Peyer's patch (tissue), 4 donors: ENCODE results near the gene GPATCH3. TPM values are rescaled to one million over a fixed set of nuclear protein-coding genes. Genes with fewer than 3 reads are reported as not detected.
"Not testable (repeated sequence)": the region's sequence is repeated elsewhere in the genome, so short reads cannot be mapped to it uniquely, and the experiment has no call there.

Experiments used
- DNase-seq, 3 donors: peaks; one replicate each; pipeline ENCODE4 v3.0.0-alpha.2; 2017 to 2019
- H3K27ac ChIP-seq, 4 donors: fragments of 200-600 bp; sonication (generic); one replicate each; pipeline ENCODE4 v1.5.1; 2016 to 2019
- H3K27me3 ChIP-seq, 2 donors: fragments of 200-600 bp; sonication (generic); one replicate each; pipeline ENCODE4 v1.5.1; 2019
- H3K36me3 ChIP-seq, 3 donors: fragments of 200-600 bp; sonication (generic); one replicate each; pipeline ENCODE4 v1.5.1; 2016 to 2019
- H3K4me1 ChIP-seq, 4 donors: fragments of 200-600 bp; sonication (generic); one replicate each; pipeline ENCODE4 v1.5.1; 2016 to 2019
- H3K4me3 ChIP-seq, 4 donors: fragments of 200-600 bp; sonication (generic); 1 replicate in 3 of 4; 2 replicates in 1 of 4; pipeline ENCODE4 v1.5.1; 2016 to 2019; ENCODE audit warnings: mild to moderate bottlenecking in 1 of 4
- H3K9me3 ChIP-seq, 4 donors: fragments of 200-600 bp; sonication (generic); one replicate each; pipeline ENCODE4 v1.5.1; 2016 to 2019; ENCODE audit warnings: mild to moderate bottlenecking in 1 of 4
- POLR2A ChIP-seq, 2 donors: fragments of 450-650 bp; IDR thresholded peaks; one replicate each; pipeline ENCODE4 v1.5.1; 2017; ENCODE audit warnings: antibody characterized with exemption in 2 of 2, mild to moderate bottlenecking in 2 of 2, moderate library complexity in 2 of 2
- total RNA-seq, 4 donors: library from RNA; depleted of rRNA; stranded (reverse); fragments of >200 nt; gene quantifications; one replicate each; pipeline ENCODE4 v1.1.0, GENCODE V29; 2016
- TF ChIP-seq, protein P1 (sequence below), 6 experiments: fragments of 450-650 bp in 4 of 6; fragments of 200-600 bp in 2 of 6; sonication (generic) in 1 of 6; IDR thresholded peaks; one replicate each; pipeline ENCODE4 v1.5.1; 2017 to 2019; ENCODE audit warnings: antibody characterized with exemption in 6 of 6, mild to moderate bottlenecking in 3 of 6, moderate library complexity in 1 of 6

GPATCH3 gene
- total RNA-seq, 4 donors from 2014 or later, result 8.4 to 28.5 (median 14.2) TPM

GRCh38 chr1:26879793-26880192, 20.5 kb downstream of the GPATCH3 start:
- no peaks in the 10 kb centered on the region for H3K27me3 ChIP-seq
- peaks cover 0 to 72% (median 0%) of the 10 kb centered on the region in 3 donors for H3K36me3 ChIP-seq
- TF ChIP-seq, protein P1, sequence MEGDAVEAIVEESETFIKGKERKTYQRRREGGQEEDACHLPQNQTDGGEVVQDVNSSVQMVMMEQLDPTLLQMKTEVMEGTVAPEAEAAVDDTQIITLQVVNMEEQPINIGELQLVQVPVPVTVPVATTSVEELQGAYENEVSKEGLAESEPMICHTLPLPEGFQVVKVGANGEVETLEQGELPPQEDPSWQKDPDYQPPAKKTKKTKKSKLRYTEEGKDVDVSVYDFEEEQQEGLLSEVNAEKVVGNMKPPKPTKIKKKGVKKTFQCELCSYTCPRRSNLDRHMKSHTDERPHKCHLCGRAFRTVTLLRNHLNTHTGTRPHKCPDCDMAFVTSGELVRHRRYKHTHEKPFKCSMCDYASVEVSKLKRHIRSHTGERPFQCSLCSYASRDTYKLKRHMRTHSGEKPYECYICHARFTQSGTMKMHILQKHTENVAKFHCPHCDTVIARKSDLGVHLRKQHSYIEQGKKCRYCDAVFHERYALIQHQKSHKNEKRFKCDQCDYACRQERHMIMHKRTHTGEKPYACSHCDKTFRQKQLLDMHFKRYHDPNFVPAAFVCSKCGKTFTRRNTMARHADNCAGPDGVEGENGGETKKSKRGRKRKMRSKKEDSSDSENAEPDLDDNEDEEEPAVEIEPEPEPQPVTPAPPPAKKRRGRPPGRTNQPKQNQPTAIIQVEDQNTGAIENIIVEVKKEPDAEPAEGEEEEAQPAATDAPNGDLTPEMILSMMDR (IDR thresholded peaks at IDR 0.05), result no peak
- no peak for TF ChIP-seq POLR2A (IDR thresholded peaks at IDR 0.05)
- no peak overlapping the region for H3K4me3 ChIP-seq
- H3K4me1 ChIP-seq, result peaks cover 0 to 18% (median 0%) of the 10 kb centered on the region in 4 donors
- no peak for DNase-seq
- H3K9me3 ChIP-seq, result no peaks in the 10 kb centered on the region
- H3K27ac ChIP-seq, result no peak overlapping the region

GRCh38 chr1:26877326-26877725, 22.9 kb downstream of the GPATCH3 start:
- H3K9me3 ChIP-seq, result no peaks in the 10 kb centered on the region
- no peak overlapping the region for H3K4me3 ChIP-seq
- TF ChIP-seq POLR2A (IDR thresholded peaks at IDR 0.05), result no peak
- TF ChIP-seq, protein P1 (IDR thresholded peaks at IDR 0.05), result no peak
- no peak for DNase-seq
- peaks cover 0 to 18% (median 0%) of the 10 kb centered on the region in 4 donors for H3K4me1 ChIP-seq
- H3K27ac ChIP-seq, result no peak overlapping the region
- H3K36me3 ChIP-seq, result peaks cover 0 to 47% (median 0%) of the 10 kb centered on the region in 3 donors
- no peaks in the 10 kb centered on the region for H3K27me3 ChIP-seq

DNA sequence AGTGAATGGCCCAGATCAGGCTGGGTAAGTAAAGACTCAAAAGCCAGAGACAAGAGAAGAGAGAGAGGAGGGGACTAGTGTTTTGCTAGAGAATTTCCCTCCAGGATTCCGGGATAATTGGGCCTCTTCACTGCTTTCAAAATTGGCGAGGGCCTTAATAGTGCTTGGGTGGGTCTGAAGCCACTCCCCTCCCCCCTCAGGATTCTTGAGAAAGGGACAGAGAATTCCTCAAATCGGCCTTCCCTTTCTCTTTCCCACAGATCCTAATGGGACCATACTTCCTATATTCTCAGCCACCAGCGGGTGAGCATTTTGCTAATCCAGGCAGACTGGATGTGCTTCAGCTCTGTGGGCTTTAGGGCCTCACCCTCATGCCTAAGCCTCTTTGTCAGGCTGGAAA, 25.4 kb downstream of the GPATCH3 start:
- Histone ChIP-seq H3K9me3 (no peaks in the 10 kb centered on the region), H3K4me3 (no peak overlapping the region), H3K4me1 (peaks cover 0 to 18% (median 0%) of the 10 kb centered on the region in 4 donors), H3K27ac (no peak overlapping the region), H3K36me3 (peaks cover 0 to 23% (median 0%) of the 10 kb centered on the region in 3 donors), H3K27me3 (no peaks in the 10 kb centered on the region)
- no peak for TF ChIP-seq POLR2A (IDR thresholded peaks at IDR 0.05)
- TF ChIP-seq, protein P1 (IDR thresholded peaks at IDR 0.05), result no peak
- no peak for DNase-seq

DNA sequence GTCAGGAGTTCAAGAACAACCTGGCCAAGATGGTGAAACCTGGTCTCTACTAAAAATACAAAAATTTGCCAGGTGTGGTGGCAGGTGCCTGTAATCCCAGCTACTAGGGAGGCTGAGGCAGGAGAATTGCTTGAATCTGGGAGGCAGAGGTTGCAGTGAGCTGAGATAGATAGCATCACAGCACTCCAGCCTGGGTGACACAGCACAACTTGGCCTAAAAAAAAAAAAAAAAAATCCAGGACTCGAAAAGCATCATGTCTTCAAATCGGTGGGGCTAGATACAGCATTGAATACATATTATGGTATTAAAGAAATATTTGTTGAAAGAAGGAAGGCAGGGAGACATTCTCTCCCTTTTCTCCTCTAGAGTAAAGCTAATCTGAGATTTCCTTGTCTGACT, 27.2 kb downstream of the GPATCH3 start:
- H3K36me3 ChIP-seq, H3K27ac ChIP-seq, H3K4me3 ChIP-seq, H3K27me3 ChIP-seq, DNase-seq, H3K9me3 ChIP-seq: not testable (repeated sequence)
- H3K4me1 ChIP-seq, result peaks cover 0 to 13% (median 0%) of the 10 kb centered on the region in 4 donors

- Histone ChIP-seq H3K4me3 (peak overlapping the region; percentile 68 to 81 (median 76)), H3K27me3 (no peaks in the 10 kb centered on the region), H3K9me3 (no peaks in the 10 kb centered on the region), H3K4me1 (peaks cover 0 to 22% (median 13%) of the 10 kb centered on the region in 4 donors), H3K27ac (peak overlapping the region; percentile 94 to 98 (median 96)), H3K36me3 (no peaks in the 10 kb centered on the region)
- TF ChIP-seq, protein P1 (IDR thresholded peaks at IDR 0.05), result peak in 3 of 6 experiments; percentile 2 to 25 (median 17)
- peak; percentile 84 to 96 for TF ChIP-seq POLR2A (IDR thresholded peaks at IDR 0.05)
- DNase-seq, result peak; percentile 95 to 99 (median 98)
Observed at GRCh38 chr1:26864610-26865480, 35.4 kb downstream of the GPATCH3 start.

- H3K27ac ChIP-seq, result peak overlapping the region; percentile 94 to 98 (median 96)
- no peaks in the 10 kb centered on the region for H3K27me3 ChIP-seq
- peak in 1 of 3 donors; percentile 60 for DNase-seq
- TF ChIP-seq POLR2A (IDR thresholded peaks at IDR 0.05), result no peak
- TF ChIP-seq, protein P1 (IDR thresholded peaks at IDR 0.05), result no peak
- H3K36me3 ChIP-seq, result no peaks in the 10 kb centered on the region
- peaks cover 0 to 22% (median 13%) of the 10 kb centered on the region in 4 donors for H3K4me1 ChIP-seq
- H3K4me3 ChIP-seq, result peak overlapping the region; percentile 68 to 81 (median 76)
- H3K9me3 ChIP-seq, result no peaks in the 10 kb centered on the region
Observed at GRCh38 chr1:26863685-26864077, 36.6 kb downstream of the GPATCH3 start.
